ENCODE results near the gene PTPRN2. TPM values are rescaled to one million over a fixed set of nuclear protein-coding genes. Genes with fewer than 3 reads are reported as not detected.

The PTPRN2 gene
- total and polyA plus RNA-seq, 2 of the 8 experiments (the other 6 are each of a cell fraction or from before 2014, with no cell fraction given): 2.6 to 4.5 TPM

- Histone ChIP-seq H4K8ac (ENCODE audit: extremely low read depth, insufficient read depth, low read length) (no peak overlapping the region), H4K20me1 (replicated peaks in 1 of 2; ENCODE audit: control insufficient read depth in 1 of 2, insufficient read depth in 2 of 2, low read length in 2 of 2) (no peaks in the 10 kb centered on the region), H3K9ac (replicated peaks in 1 of 4; ENCODE audit: extremely low read depth in 1 of 4, low read depth in 3 of 4, low read length in 3 of 4) (no peak overlapping the region), H2AFZ (ENCODE audit: low read length) (no peak overlapping the region), H4K5ac (ENCODE audit: insufficient read length, low read depth, low read length) (no peak overlapping the region), H3K4me2 (ENCODE audit: insufficient read depth in 1 of 2, low read depth in 2 of 2, low read length in 2 of 2) (no peak overlapping the region), H2BK120ac (replicated peaks; ENCODE audit: low read depth, low read length) (no peak overlapping the region), H3K14ac (ENCODE audit: insufficient read length) (no peak overlapping the region), H2BK20ac (ENCODE audit: low read length) (no peak overlapping the region), H3K27me3 (replicated peaks in 1 of 4; ENCODE audit: control insufficient read depth in 3 of 4, extremely low read depth in 1 of 4, insufficient read depth in 3 of 4, low read length in 3 of 4) (no peaks in the 10 kb centered on the region), H3K4me3 (ENCODE audit: extremely low read depth in 1 of 4, insufficient read depth in 2 of 4, low read depth in 3 of 4, low read length in 4 of 4) (no peak overlapping the region), H3K9me3 (ENCODE audit: insufficient read depth in 2 of 2, low read depth in 1 of 2, low read length in 1 of 2) (peaks cover 24 to 72% of the 10 kb centered on the region in 2 experiments; a peak in 3 of 4 replicates), H3K4ac (replicated peaks; ENCODE audit: insufficient read length, low read depth, low read length) (no peak overlapping the region), H2BK15ac (ENCODE audit: low read length) (no peak overlapping the region), H3K79me1 (ENCODE audit: low read depth, low read length) (no peaks in the 10 kb centered on the region), H3K56ac (replicated peaks; ENCODE audit: insufficient read length, low read depth, low read length) (no peak overlapping the region), H3K23me2 (ENCODE audit: low read depth, low read length) (peaks cover 7% of the 10 kb centered on the region; the same call in 1 of the 2 replicates), H3K79me2 (ENCODE audit: control insufficient read depth in 1 of 2, insufficient read depth in 2 of 2, low read length in 2 of 2) (no peaks in the 10 kb centered on the region), H2BK12ac (ENCODE audit: low read depth, low read length) (no peak overlapping the region), H2AK5ac (ENCODE audit: low read depth, low read length) (no peak overlapping the region), H4K91ac (replicated peaks; ENCODE audit: insufficient read length, low read length) (no peak overlapping the region), H3K4me1 (replicated peaks in 1 of 4; ENCODE audit: control insufficient read depth in 3 of 4, insufficient read depth in 4 of 4, low read length in 3 of 4) (peaks cover 0 to 3% (median 0%) of the 10 kb centered on the region in 4 experiments; a peak in 1 of 7 replicates), H3K23ac (ENCODE audit: insufficient read length) (no peak overlapping the region), H3K27ac (ENCODE audit: low read depth, low read length) (no peak overlapping the region), H3K36me3 (ENCODE audit: control insufficient read depth in 2 of 4, insufficient read depth in 4 of 4, low read length in 3 of 4) (no peaks in the 10 kb centered on the region), H3K18ac (ENCODE audit: extremely low read depth, low read length) (no peak overlapping the region), H2BK5ac (ENCODE audit: low read depth, low read length) (no peak overlapping the region; the same call in 1 of the 2 replicates)
- FAIRE-seq (no peak), DNase-seq (ENCODE audit: low read depth in 1 of 2, low spot score in 2 of 2) (peak in 1 of 2 experiments; percentile 22)
- WGBS, 2 experiments (ENCODE audit: extremely low coverage in 1 of 2, insufficient coverage in 1 of 2, insufficient read length in 1 of 2, insufficient replicate concordance in 2 of 2, low coverage in 1 of 2, low lambda C conversion rate in 2 of 2, missing lambda C conversion rate in 1 of 2): 83% methylated on average over 12 of the region's 12 CpGs; no CpG with 5 or more reads in 1 of the 2 experiments
- CTCF ChIA-PET (ENCODE audit: partially characterized antibody): no interaction called here
- POLR2A ChIA-PET (ENCODE audit: partially characterized antibody): no interaction called here
- no peak for TF ChIP-seq SP2 (IDR thresholded peaks at IDR 0.05; ENCODE audit: low read length)
- TF ChIP-seq CREB1 (IDR thresholded peaks at IDR 0.05): peak; percentile 47
- TF ChIP-seq ZNF274 (IDR thresholded peaks at IDR 0.05; ENCODE audit: borderline replicate concordance, extremely low read depth, low read length): no peak
- no peak for TF ChIP-seq CHD2 (IDR thresholded peaks at IDR 0.05; ENCODE audit: low read length)
Observed at GRCh38 chr7:158109364-158110033, 478.1 kb downstream of the PTPRN2 start.

Data from H1 (cell line).